ENCODE data around the gene KHDRBS1.

DNA sequence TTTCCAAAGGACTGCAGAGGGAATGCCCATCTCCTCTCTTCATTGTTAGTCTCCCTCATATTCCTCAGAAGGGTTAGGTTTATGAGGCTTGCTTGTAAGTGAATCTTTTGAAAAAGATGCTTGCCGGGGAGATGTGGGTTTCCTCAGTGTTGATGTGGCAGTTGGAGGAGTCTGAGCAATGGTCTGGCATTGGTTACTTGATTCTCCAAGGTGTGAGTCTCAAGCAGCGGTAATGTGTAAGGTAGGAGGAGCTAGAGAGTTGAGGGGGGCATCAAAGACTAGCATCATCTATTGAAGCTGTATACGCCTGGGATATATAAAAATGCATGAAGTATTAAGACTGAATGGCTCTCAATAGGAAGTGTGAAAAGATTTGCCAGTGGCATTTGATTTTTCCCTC, 21.5 kb downstream of the KHDRBS1 start:
- TF ChIP-seq CREB1 (CRISPR knock-in tag; IDR thresholded peaks at IDR 0.05; ENCODE audit: low read depth) (no peak), POLR2AphosphoS5 (IDR thresholded peaks at IDR 0.05; ENCODE audit: low read depth) (no peak), EZH2 (IDR thresholded peaks at IDR 0.05; ENCODE audit: low read depth, unreplicated experiment) (no peak), NANOG (IDR thresholded peaks at IDR 0.05; ENCODE audit: borderline replicate concordance) (no peak)
- TF ChIP-seq, protein P1, sequence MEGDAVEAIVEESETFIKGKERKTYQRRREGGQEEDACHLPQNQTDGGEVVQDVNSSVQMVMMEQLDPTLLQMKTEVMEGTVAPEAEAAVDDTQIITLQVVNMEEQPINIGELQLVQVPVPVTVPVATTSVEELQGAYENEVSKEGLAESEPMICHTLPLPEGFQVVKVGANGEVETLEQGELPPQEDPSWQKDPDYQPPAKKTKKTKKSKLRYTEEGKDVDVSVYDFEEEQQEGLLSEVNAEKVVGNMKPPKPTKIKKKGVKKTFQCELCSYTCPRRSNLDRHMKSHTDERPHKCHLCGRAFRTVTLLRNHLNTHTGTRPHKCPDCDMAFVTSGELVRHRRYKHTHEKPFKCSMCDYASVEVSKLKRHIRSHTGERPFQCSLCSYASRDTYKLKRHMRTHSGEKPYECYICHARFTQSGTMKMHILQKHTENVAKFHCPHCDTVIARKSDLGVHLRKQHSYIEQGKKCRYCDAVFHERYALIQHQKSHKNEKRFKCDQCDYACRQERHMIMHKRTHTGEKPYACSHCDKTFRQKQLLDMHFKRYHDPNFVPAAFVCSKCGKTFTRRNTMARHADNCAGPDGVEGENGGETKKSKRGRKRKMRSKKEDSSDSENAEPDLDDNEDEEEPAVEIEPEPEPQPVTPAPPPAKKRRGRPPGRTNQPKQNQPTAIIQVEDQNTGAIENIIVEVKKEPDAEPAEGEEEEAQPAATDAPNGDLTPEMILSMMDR (conservative IDR thresholded peaks at IDR 0.05; ENCODE audit: low read depth in 2 of 2) = 0 out of 4 replicates have a peak, but pooled peaks of 1 of the 2 experiments have one; percentile 11
- TF ChIP-seq, protein P2, sequence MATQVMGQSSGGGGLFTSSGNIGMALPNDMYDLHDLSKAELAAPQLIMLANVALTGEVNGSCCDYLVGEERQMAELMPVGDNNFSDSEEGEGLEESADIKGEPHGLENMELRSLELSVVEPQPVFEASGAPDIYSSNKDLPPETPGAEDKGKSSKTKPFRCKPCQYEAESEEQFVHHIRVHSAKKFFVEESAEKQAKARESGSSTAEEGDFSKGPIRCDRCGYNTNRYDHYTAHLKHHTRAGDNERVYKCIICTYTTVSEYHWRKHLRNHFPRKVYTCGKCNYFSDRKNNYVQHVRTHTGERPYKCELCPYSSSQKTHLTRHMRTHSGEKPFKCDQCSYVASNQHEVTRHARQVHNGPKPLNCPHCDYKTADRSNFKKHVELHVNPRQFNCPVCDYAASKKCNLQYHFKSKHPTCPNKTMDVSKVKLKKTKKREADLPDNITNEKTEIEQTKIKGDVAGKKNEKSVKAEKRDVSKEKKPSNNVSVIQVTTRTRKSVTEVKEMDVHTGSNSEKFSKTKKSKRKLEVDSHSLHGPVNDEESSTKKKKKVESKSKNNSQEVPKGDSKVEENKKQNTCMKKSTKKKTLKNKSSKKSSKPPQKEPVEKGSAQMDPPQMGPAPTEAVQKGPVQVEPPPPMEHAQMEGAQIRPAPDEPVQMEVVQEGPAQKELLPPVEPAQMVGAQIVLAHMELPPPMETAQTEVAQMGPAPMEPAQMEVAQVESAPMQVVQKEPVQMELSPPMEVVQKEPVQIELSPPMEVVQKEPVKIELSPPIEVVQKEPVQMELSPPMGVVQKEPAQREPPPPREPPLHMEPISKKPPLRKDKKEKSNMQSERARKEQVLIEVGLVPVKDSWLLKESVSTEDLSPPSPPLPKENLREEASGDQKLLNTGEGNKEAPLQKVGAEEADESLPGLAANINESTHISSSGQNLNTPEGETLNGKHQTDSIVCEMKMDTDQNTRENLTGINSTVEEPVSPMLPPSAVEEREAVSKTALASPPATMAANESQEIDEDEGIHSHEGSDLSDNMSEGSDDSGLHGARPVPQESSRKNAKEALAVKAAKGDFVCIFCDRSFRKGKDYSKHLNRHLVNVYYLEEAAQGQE (IDR thresholded peaks at IDR 0.05; ENCODE audit: unreplicated experiment) = no peak

Measured in GM23338 (cell line).